HG02943 (cell line): Measurements from ENCODE around the gene CTSO.
"Not testable (repeated sequence)": the region's sequence is repeated elsewhere in the genome, so short reads cannot be mapped to it uniquely, and the experiment has no call there.

Experiments used
- ATAC-seq: cut with Tn5 transposase; IDR thresholded peaks from one replicate; pipeline ENCODE4 v1.9.1; 2021; ENCODE audit warnings: mild to moderate bottlenecking, low read depth, moderate library complexity; ENCODE audit not compliant: unreplicated experiment

CTSO gene

GRCh38 chr4:155959417-155959816 is 5.8 kb upstream of the CTSO start:
- ATAC-seq, result no peak

GRCh38 chr4:155956461-155956860 is 2.8 kb upstream of the CTSO start:
- ATAC-seq, result no peak

- ATAC-seq, result no peak
Observed at GRCh38 chr4:155954939-155955338, 1.3 kb upstream of the CTSO start.

- no peak for ATAC-seq
Observed at GRCh38 chr4:155954118-155954685, 536 bp upstream of the CTSO start.

- no peak for ATAC-seq
Observed at GRCh38 chr4:155952501-155952901, 1.2 kb downstream of the CTSO start.

GRCh38 chr4:155950461-155950860 is 3.2 kb downstream of the CTSO start:
- ATAC-seq, result no peak

- ATAC-seq, result no peak
Observed at GRCh38 chr4:155948541-155948940, 5.1 kb downstream of the CTSO start.

GRCh38 chr4:155946486-155946885 is 7.2 kb downstream of the CTSO start:
- ATAC-seq, result no peak

- no peak for ATAC-seq
Observed at GRCh38 chr4:155944516-155944915, 9.2 kb downstream of the CTSO start.

- no peak for ATAC-seq
Observed at GRCh38 chr4:155943605-155944291, 9.9 kb downstream of the CTSO start.

GRCh38 chr4:155941820-155942219 is 11.8 kb downstream of the CTSO start:
- ATAC-seq, result no peak

- ATAC-seq, result no peak
Observed at GRCh38 chr4:155941085-155941790, 12.4 kb downstream of the CTSO start.

GRCh38 chr4:155935389-155935986 is 18.2 kb downstream of the CTSO start:
- no peak for ATAC-seq

- ATAC-seq, result not testable (repeated sequence)
Observed at GRCh38 chr4:155934634-155935033, 19.0 kb downstream of the CTSO start.

- ATAC-seq, result no peak
Observed at GRCh38 chr4:155931634-155932033, 22.0 kb downstream of the CTSO start.

GRCh38 chr4:155930330-155930729 is 23.3 kb downstream of the CTSO start:
- no peak for ATAC-seq

- no peak for ATAC-seq
Observed at GRCh38 chr4:155929833-155930232, 23.8 kb downstream of the CTSO start.

- no peak for ATAC-seq
Observed at GRCh38 chr4:155924637-155925036, 29.0 kb downstream of the CTSO start.

- no peak for ATAC-seq
Observed at GRCh38 chr4:155921597-155921996, 32.1 kb downstream of the CTSO start.

GRCh38 chr4:155914782-155915181 is 38.9 kb downstream of the CTSO start:
- no peak for ATAC-seq

GRCh38 chr4:155911905-155912304 is 41.8 kb downstream of the CTSO start:
- no peak for ATAC-seq
